SK-N-MC (cell line): ENCODE measurements around the gene GCC1.

Source experiments
- DNase-seq: peaks from one replicate; pipeline ENCODE4 v3.0.0-alpha.2; 2011; ENCODE audit warnings: low read depth, low spot score
- H3K27ac ChIP-seq: fragments of 200-600 bp; sonication (generic); 2 replicates; pipeline ENCODE4 v1.5.1; 2016; ENCODE audit warnings: mixed run types
- H3K36me3 ChIP-seq: fragments of 200-600 bp; sonication (generic); 2 replicates; pipeline ENCODE4 v1.6.1; 2017; ENCODE audit warnings: antibody characterized with exemption, low read length, mixed read lengths; ENCODE audit not compliant: insufficient read depth
- H3K4me3 ChIP-seq: fragments of 200-600 bp; sonication (generic); 2 replicates; pipeline ENCODE4 v1.5.1; 2016
- H3K9ac ChIP-seq: fragments of 200-600 bp; sonication (generic); 2 replicates; pipeline ENCODE4 v1.8.0; 2017; ENCODE audit warnings: mixed run types, mixed read lengths; ENCODE audit not compliant: insufficient read length
- H3K9me3 ChIP-seq: fragments of 200-600 bp; sonication (generic); 2 replicates; pipeline ENCODE4 v1.6.1; 2017; ENCODE audit warnings: low read depth, mild to moderate bottlenecking, antibody characterized with exemption, low read length, moderate library complexity, mixed read lengths
- EZH2 ChIP-seq: fragments of 200-600 bp; sonication (generic); IDR thresholded peaks from one replicate; pipeline ENCODE4 v1.6.1; 2017; ENCODE audit warnings: antibody characterized with exemption
- FOXP2 ChIP-seq: optimal IDR thresholded peaks from 2 replicates; pipeline ENCODE3; 2011; ENCODE audit warnings: mild to moderate bottlenecking, moderate library complexity; ENCODE audit not compliant: insufficient read depth; ENCODE audit errors: extremely low read length, control extremely low read depth
- POLR2AphosphoS5 ChIP-seq: IDR thresholded peaks from 2 replicates; pipeline ENCODE4 v1.6.1; 2012; ENCODE audit warnings: mild to moderate bottlenecking, low read depth, low read length, borderline replicate concordance

Gene GCC1

DNA sequence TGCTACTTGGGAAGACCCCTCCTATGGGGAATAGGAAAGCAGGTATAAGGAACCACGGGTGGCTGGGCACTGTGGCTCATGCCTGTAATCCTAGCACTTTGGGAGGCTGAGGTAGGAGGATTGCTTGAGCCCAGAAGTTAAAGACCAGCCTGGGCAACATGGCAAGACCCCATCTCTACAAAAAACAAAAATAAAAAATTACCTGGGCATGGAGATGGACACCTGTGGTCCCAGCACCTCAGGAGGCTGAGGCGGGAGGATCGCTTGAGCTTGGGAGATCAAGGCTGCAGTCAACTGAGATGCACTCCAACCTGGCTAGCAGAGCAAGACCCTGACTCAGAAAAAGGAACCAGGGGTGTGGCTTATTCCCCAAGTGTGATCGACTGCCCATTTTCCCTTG, 7.2 kb upstream of the GCC1 start:
- H3K27ac ChIP-seq: no peak overlapping the region
- H3K9me3 ChIP-seq: no peaks in the 10 kb centered on the region
- H3K9ac ChIP-seq: no peak overlapping the region
- H3K4me3 ChIP-seq: no peak overlapping the region
- peaks cover 20% of the 10 kb centered on the region; the same call in 1 of the 2 replicates for H3K36me3 ChIP-seq
- TF ChIP-seq POLR2AphosphoS5: no peak
- TF ChIP-seq EZH2: no peak
- no peak for TF ChIP-seq FOXP2
- no peak for DNase-seq

DNA sequence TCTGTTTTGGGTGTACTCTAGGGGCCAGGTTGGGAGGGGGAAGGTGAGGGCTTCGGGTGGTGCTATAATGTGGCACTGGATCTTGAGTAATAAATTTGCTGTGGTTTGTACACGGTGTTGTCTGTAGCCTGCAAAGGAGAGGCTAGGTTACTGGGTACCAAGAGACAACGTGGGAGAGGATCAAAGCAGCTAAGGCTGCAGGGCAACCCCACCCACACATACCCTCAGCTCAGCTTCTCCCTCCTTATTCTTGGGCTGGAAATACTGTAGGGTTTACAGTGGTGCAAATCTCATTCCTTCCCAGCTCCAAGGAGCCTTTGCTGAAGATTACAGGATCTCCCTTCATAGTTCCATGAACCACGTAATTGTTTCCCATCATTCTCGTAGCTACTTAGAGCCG, 6.2 kb upstream of the GCC1 start:
- TF ChIP-seq POLR2AphosphoS5 (no peak), EZH2 (no peak), FOXP2 (no peak)
- Histone ChIP-seq H3K27ac (no peak overlapping the region), H3K4me3 (no peak overlapping the region), H3K36me3 (peaks cover 20% of the 10 kb centered on the region; the same call in 1 of the 2 replicates), H3K9me3 (no peaks in the 10 kb centered on the region), H3K9ac (no peak overlapping the region)
- no peak for DNase-seq

DNA sequence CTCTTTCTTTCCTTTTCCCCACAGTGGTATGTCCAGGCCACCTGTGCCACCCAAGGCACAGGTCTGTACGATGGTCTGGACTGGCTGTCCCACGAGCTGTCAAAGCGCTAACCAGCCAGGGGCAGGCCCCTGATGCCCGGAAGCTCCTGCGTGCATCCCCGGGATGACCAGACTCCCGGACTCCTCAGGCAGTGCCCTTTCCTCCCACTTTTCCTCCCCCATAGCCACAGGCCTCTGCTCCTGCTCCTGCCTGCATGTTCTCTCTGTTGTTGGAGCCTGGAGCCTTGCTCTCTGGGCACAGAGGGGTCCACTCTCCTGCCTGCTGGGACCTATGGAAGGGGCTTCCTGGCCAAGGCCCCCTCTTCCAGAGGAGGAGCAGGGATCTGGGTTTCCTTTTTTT, 5.8 kb upstream of the GCC1 start:
- H3K9ac ChIP-seq: no peak overlapping the region
- no peak overlapping the region for H3K27ac ChIP-seq
- TF ChIP-seq FOXP2 (no peak), EZH2 (no peak), POLR2AphosphoS5 (no peak)
- no peak overlapping the region for H3K4me3 ChIP-seq
- DNase-seq: no peak
- H3K9me3 ChIP-seq: no peaks in the 10 kb centered on the region
- H3K36me3 ChIP-seq: peaks cover 20% of the 10 kb centered on the region; the same call in 1 of the 2 replicates

GRCh38 chr7:127589896-127590295, 4.5 kb upstream of the GCC1 start:
- H3K4me3 ChIP-seq: no peak overlapping the region
- no peak overlapping the region for H3K27ac ChIP-seq
- H3K9me3 ChIP-seq: no peaks in the 10 kb centered on the region
- DNase-seq: no peak
- H3K36me3 ChIP-seq: peaks cover 20% of the 10 kb centered on the region; the same call in 1 of the 2 replicates
- H3K9ac ChIP-seq: no peak overlapping the region
- TF ChIP-seq EZH2: no peak
- no peak for TF ChIP-seq FOXP2
- no peak for TF ChIP-seq POLR2AphosphoS5

DNA sequence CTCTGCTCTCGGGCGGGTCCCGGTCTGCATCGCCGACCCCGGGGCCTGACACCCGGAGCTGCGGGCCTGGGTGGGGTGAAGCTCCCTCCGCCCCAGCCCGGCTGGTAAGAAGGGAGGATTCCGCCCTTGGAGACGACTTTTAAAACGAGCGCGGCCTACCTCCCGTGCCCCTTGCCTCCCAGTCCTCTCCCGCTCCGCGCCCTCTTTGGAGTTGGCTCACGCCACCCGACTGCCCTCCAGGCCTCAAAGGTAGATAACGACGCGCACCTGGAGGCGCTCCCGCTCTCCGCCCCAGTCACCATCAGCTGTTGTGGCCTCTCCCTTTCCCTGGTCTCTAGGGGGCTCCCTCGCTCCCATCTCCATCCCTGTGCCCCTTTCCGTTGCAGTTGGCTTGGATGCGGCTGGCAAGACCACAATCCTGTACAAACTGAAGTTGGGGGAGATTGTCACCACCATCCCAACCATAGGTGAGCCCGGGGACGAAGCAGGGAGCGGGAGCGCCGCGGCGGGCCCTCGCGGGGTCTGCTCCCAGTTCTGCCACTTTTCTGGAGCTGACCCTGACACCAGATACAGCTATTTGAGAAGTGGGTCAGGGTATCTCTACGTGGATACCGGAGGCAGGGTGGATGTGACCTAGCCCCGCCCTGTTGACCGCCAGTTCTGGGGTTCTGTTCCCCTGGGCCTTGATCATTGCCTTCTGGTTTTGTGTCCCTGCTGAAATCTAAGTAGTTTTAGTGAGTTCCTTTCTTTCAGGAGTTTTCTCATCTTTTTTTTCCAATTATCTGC, 3.5 kb upstream of the GCC1 start:
- H3K4me3 ChIP-seq: peak overlapping the region; percentile 93
- no peak overlapping the region for H3K27ac ChIP-seq
- peak overlapping the region; percentile 85 for H3K9ac ChIP-seq
- H3K36me3 ChIP-seq: peaks cover 22% of the 10 kb centered on the region; the same call in 1 of the 2 replicates
- DNase-seq: no peak
- TF ChIP-seq POLR2AphosphoS5 (no peak), EZH2 (no peak), FOXP2 (peak; percentile 34)
- H3K9me3 ChIP-seq: no peaks in the 10 kb centered on the region

DNA sequence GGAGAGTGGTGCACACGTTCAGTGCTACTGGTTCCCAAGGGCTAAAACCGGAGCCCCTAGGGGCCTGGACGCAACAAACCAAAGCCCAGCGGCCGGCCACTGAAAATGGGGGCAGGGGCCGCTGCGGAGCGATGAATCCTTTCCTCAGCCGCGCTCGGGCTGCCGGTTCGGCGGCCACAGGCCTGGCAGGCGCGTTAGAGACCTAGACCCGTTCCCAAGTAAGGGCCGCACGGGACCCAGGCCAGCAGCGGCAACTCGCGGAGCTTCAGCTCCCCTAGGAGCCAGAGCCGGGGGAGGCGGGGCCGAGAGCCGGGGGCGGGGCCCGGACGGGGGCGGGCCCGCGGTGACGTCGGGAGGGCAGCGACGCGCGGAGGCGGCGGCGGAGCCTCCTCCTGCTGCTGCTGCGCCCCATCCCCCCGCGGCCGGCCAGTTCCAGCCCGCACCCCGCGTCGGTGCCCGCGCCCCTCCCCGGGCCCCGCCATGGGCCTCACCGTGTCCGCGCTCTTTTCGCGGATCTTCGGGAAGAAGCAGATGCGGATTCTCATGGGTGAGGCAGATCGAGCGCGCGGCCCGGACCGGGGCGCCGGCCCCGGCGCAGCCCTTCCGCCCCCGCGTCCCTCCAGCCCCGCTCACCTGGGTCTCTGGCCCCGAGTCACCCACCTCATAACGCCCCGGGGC, 2.8 kb upstream of the GCC1 start, which contains the start of gene ARF5:
ARF5 (plus strand) TSS at position 393 of the 678 bp plus-strand sequence; CDS start at position 481, 88 bp downstream.
- peak within 1 kb of the TSS; percentile 93 for H3K4me3 ChIP-seq
- no peak for TF ChIP-seq EZH2
- peak; percentile 73 for TF ChIP-seq POLR2AphosphoS5
- no peak for DNase-seq
- H3K27ac ChIP-seq: no peak within 1 kb of the TSS
- H3K9ac ChIP-seq: peak within 1 kb of the TSS; percentile 85
- peaks cover 27% of the 10 kb centered on the region; the same call in 1 of the 2 replicates for H3K36me3 ChIP-seq
- no peaks in the 10 kb centered on the region for H3K9me3 ChIP-seq

GRCh38 chr7:127587663-127588018, 2.2 kb upstream of the GCC1 start:
- Histone ChIP-seq H3K27ac (no peak overlapping the region), H3K9me3 (no peaks in the 10 kb centered on the region), H3K36me3 (peaks cover 32% of the 10 kb centered on the region; the same call in 1 of the 2 replicates), H3K4me3 (peak overlapping the region; percentile 93), H3K9ac (peak overlapping the region; percentile 81)
- DNase-seq: no peak
- TF ChIP-seq FOXP2 (no peak), EZH2 (no peak), POLR2AphosphoS5 (no peak)

DNA sequence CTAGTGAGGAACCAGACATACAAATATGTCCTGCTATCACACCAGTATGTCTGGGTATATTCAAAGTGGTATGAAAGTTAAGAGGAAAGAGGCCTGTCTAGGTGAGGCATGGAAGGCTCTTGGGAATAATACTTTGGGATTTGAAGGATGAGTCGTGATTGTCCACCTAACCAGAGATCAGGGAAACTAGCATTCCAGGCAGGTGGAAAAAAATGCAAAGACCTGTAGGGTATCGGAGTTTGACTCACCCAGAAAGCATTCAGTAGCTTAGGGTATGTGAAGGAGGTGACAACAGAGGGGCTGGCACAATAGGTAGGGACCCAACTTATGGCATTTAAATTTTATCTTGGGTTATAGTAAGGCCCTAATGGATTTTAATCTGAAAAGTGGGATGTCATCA, 950 bp upstream of the GCC1 start:
- DNase-seq: no peak
- no peak overlapping the region for H3K9ac ChIP-seq
- peaks cover 40% of the 10 kb centered on the region; the same call in 1 of the 2 replicates for H3K36me3 ChIP-seq
- TF ChIP-seq POLR2AphosphoS5: no peak
- no peak for TF ChIP-seq EZH2
- TF ChIP-seq FOXP2: no peak
- no peak overlapping the region for H3K27ac ChIP-seq
- no peaks in the 10 kb centered on the region for H3K9me3 ChIP-seq
- H3K4me3 ChIP-seq: no peak overlapping the region
